WTC11 (cell line): Measurements from ENCODE around the gene EIF2S3. TPM values are rescaled to one million over a fixed set of nuclear protein-coding genes. Genes with fewer than 3 reads are reported as not detected.

Source experiments
- ATAC-seq: fragments of 200-7000 bp; cut with Tn5 transposase; 2 replicates; pipeline ENCODE4 v1.10.0; 2021; ENCODE audit warnings: mild to moderate bottlenecking, moderate library complexity
- CTCF ChIA-PET: fragments of 300-600 bp; sonication (Branson Sonifier 250); formaldehyde crosslinking; loops from one replicate; lab custom pipeline; 2021; ENCODE audit warnings: antibody characterized with exemption; lab: Charles Lee
- POLR2A ChIA-PET: fragments of 350-600 bp; sonication (Branson Sonifier 250); formaldehyde crosslinking; loops from one replicate; lab custom pipeline; 2021; ENCODE audit warnings: antibody characterized with exemption; lab: Charles Lee
- DNase-seq: peaks from one replicate; pipeline ENCODE4 v3.0.0; 2021; ENCODE audit warnings: low spot score
- H3K27ac Mint-ChIP-seq: 2 replicates; pipeline ENCODE4 v1.8.0; 2021; ENCODE audit warnings: mixed read lengths
- H3K27me3 Mint-ChIP-seq: 2 replicates; pipeline ENCODE4 v1.8.0; 2021; ENCODE audit warnings: low read depth, mild to moderate bottlenecking, moderate library complexity, mixed read lengths
- H3K36me3 Mint-ChIP-seq: 2 replicates; pipeline ENCODE4 v1.8.0; 2021; ENCODE audit warnings: mixed read lengths
- H3K4me1 Mint-ChIP-seq: 2 replicates; pipeline ENCODE4 v1.8.0; 2022; ENCODE audit warnings: mixed read lengths
- H3K4me3 Mint-ChIP-seq: 2 replicates; pipeline ENCODE4 v1.8.0; 2021; ENCODE audit warnings: mild to moderate bottlenecking, moderate library complexity, mixed read lengths
- H3K9me3 Mint-ChIP-seq: 2 replicates; pipeline ENCODE4 v1.8.0; 2021; ENCODE audit warnings: mixed read lengths
- E2F4 ChIP-seq: sonication (generic); formaldehyde crosslinking; IDR thresholded peaks from 2 replicates; pipeline ENCODE4 v1.8.1; 2022; ENCODE audit warnings: low read depth, mild to moderate bottlenecking, moderate library complexity, missing genetic modification reagents, borderline replicate concordance
- ELF4 ChIP-seq: sonication (generic); formaldehyde crosslinking; IDR thresholded peaks from 2 replicates; pipeline ENCODE4 v1.8.1; 2022; ENCODE audit warnings: low read depth, mild to moderate bottlenecking, moderate library complexity, missing genetic modification reagents
- PRDM15 ChIP-seq: sonication (generic); formaldehyde crosslinking; IDR thresholded peaks from 2 replicates; pipeline ENCODE4 v1.8.0; 2022; ENCODE audit warnings: missing genetic modification reagents
- ZBTB43 ChIP-seq: sonication (generic); formaldehyde crosslinking; IDR thresholded peaks from 2 replicates; pipeline ENCODE4 v1.8.1; 2023; ENCODE audit warnings: mild to moderate bottlenecking, missing genetic modification reagents
- ZNF219 ChIP-seq: sonication (generic); formaldehyde crosslinking; IDR thresholded peaks from 2 replicates; pipeline ENCODE4 v1.8.0; 2023; ENCODE audit warnings: missing genetic modification reagents, mild to moderate bottlenecking, borderline replicate concordance
- total RNA-seq: library from RNA; stranded (reverse); gene quantifications from 3 replicates; pipeline ENCODE4 v1.2.3, GENCODE V29; 2021

EIF2S3 gene
- total RNA-seq, 1 experiment from 2014 or later = 299 TPM

- no peaks in the 10 kb centered on the region for H3K36me3 Mint-ChIP-seq
- ChIA-PET POLR2A (no interaction called here), CTCF (no interaction called here)
- peaks cover 4% of the 10 kb centered on the region for H3K4me1 Mint-ChIP-seq
- no peak overlapping the region for H3K4me3 Mint-ChIP-seq
- ATAC-seq (0 out of 2 replicates have a peak, but pooled peaks have one; percentile 32), DNase-seq (no peak)
- no peaks in the 10 kb centered on the region for H3K27me3 Mint-ChIP-seq
- H3K27ac Mint-ChIP-seq = no peak overlapping the region
- no peaks in the 10 kb centered on the region for H3K9me3 Mint-ChIP-seq
- TF ChIP-seq ZNF219 (CRISPR knock-in tag) = no peak
- TF ChIP-seq PRDM15 = no peak
- no peak for TF ChIP-seq E2F4 (CRISPR knock-in tag)
- no peak for TF ChIP-seq ELF4
- no peak for TF ChIP-seq ZBTB43 (CRISPR knock-in tag)
Observed at GRCh38 chrX:24125028-24125612, 70.4 kb downstream of the EIF2S3 start.

Other genes starting within 250 kb of the EIF2S3 start
- gene APOO, start 147.0 kb upstream of the EIF2S3 start, total RNA-seq = 41.6 to 55.5 TPM (median 46.9 TPM) in 3 replicates
- gene CXorf58, start 146.9 kb upstream of the EIF2S3 start, total RNA-seq = 0.27 TPM in 1 of 3 replicates, not detected in the others
- 6.6 to 7.4 TPM (median 7.2 TPM) in 3 replicates for gene KLHL15, start 27.8 kb upstream of the EIF2S3 start, total RNA-seq
- gene ZFX, start 94.8 kb downstream of the EIF2S3 start, total RNA-seq = 19.3 to 24.3 TPM (median 23.4 TPM) in 3 replicates